NCI-H1048 (cell line): ENCODE data around the gene MRPL4.

ENCODE experiments used
- DNase-seq: peaks from one replicate; lab custom pipeline; 2025; lab: John Stamatoyannopoulos, UW

MRPL4 gene

DNA sequence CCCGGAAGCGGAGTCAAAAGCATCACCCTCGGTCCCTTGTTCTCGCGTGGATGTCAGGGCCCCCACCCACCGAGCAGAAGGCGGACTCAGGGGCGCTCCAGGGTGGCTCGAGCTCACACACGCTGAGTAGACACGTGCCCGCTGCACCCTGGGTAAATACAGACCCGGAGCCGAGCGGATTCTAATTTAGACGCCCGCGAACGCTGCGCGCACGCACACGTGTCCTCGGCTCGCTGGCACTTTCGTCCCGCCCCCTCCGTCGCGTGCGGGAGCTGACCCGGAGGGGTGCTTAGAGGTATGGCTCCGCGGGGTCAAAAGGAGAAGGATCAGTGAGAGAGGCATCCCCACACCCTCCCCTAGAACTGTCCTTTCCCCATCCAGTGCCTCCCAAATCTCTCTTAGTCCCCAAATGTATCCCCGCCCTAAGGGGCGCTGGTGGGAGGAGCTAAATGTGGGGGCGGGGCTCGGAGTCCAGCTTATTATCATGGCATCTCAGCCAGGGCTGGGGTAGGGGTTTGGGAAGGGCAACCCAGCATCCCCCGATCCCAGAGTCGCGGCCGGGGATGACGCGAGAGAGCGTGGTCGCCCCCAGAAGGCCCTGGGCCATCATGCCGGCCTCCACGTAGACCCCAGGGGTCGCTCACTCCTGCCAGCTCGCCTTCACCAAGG, 37.3 kb downstream of the MRPL4 start:
- DNase-seq: peak; percentile 71

GRCh38 chr19:10289836-10290356, 37.9 kb downstream of the MRPL4 start, which contains the start of gene ICAM5:
TSS of gene ICAM5 (plus strand) at chr19:10289952. CDS start at chr19:10290044, 92 bp downstream.
- no peak for DNase-seq

DNA sequence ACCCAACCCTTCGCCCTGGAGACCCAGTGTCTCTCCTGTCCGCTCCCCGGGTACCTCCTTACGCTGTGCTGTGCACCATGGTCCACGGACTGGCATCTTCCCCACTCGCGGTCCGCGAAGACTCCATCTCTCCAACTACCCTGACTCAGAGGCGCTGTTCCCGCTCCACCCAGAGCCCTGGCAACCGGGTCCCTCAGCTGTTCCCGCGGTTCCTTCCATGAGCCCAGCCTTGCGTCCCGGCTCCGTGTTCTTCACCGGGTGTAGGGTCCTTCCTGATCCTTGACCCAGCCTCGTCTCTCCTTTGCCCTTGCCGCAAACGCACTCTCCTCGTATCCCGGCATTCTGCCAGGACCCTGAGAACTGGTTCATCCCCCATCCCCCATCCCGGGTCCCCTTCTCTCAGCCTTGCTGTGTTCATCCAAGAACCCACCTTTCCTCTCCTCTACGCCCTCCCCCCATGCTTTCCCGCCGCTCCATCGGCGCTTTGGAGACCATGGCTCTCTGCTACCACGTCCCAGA, 38.4 kb downstream of the MRPL4 start:
- no peak for DNase-seq

- DNase-seq: no peak
These were observed 39.0 kb downstream of the MRPL4 start for GRCh38 chr19:10290876-10291553.

DNA sequence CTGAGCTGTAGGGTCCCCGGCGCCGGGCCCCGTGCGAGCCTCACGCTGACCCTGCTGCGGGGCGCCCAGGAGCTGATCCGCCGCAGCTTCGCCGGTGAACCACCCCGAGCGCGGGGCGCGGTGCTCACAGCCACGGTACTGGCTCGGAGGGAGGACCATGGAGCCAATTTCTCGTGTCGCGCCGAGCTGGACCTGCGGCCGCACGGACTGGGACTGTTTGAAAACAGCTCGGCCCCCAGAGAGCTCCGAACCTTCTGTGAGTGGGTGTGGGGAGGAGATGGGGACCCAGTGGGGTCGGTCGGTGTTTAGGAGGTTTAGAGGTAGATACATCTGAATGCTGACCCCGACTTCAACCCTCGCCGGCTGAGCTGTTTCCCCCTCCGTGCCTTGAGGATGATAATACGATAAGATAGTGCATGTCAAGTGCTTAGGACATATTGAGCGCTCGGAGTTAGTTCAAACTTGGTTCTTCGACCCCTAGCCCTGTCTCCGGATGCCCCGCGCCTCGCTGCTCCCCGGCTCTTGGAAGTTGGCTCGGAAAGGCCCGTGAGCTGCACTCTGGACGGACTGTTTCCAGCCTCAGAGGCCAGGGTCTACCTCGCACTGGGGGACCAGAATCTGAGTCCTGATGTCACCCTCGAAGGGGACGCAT, 39.7 kb downstream of the MRPL4 start:
- no peak for DNase-seq

DNA sequence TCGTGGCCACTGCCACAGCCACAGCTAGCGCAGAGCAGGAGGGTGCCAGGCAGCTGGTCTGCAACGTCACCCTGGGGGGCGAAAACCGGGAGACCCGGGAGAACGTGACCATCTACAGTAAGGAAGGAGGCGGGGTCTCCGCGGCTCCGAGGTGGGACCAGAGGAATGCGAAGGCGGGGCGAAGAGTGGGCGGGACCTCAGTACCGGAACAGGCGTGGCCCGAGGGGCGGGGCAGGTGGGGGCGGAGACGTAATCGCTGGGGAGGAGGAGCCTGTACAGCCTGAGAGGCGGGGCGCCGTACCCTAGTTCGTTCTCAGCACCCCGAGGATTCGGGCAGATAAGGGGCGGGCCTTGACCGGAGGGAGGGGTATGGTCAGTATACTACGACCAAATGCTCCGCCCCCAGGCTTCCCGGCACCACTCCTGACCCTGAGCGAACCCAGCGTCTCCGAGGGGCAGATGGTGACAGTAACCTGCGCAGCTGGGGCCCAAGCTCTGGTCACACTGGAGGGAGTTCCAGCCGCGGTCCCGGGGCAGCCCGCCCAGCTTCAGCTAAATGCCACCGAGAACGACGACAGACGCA, 40.3 kb downstream of the MRPL4 start:
- DNase-seq: peak; percentile 46

GRCh38 chr19:10292789-10293636, 41.0 kb downstream of the MRPL4 start:
- DNase-seq: no peak

DNA sequence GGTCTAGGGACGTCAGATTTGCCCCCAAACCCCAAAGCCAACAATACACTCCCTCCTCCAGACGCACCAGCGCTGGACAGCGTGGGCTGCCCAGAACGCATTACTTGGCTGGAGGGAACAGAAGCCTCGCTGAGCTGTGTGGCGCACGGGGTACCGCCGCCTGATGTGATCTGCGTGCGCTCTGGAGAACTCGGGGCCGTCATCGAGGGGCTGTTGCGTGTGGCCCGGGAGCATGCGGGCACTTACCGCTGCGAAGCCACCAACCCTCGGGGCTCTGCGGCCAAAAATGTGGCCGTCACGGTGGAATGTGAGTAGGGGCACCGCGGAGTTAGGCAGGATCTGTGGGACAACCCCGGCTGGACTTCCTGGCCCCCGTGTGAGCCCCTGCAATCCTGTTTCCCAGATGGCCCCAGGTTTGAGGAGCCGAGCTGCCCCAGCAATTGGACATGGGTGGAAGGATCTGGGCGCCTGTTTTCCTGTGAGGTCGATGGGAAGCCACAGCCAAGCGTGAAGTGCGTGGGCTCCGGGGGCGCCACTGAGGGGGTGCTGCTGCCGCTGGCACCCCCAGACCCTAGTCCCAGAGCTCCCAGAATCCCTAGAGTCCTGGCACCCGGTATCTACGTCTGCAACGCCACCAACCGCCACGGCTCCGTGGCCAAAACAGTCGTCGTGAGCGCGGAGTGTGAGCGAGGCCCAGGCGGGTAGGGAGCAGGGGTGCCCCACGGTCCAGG, 41.8 kb downstream of the MRPL4 start:
- no peak for DNase-seq

DNA sequence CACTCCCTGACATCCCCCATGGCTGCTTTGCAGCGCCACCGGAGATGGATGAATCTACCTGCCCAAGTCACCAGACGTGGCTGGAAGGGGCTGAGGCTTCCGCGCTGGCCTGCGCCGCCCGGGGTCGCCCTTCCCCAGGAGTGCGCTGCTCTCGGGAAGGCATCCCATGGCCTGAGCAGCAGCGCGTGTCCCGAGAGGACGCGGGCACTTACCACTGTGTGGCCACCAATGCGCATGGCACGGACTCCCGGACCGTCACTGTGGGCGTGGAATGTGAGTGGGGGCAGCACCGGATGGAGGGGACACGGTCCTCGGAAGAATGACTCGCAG, 42.3 kb downstream of the MRPL4 start:
- DNase-seq: no peak

DNA sequence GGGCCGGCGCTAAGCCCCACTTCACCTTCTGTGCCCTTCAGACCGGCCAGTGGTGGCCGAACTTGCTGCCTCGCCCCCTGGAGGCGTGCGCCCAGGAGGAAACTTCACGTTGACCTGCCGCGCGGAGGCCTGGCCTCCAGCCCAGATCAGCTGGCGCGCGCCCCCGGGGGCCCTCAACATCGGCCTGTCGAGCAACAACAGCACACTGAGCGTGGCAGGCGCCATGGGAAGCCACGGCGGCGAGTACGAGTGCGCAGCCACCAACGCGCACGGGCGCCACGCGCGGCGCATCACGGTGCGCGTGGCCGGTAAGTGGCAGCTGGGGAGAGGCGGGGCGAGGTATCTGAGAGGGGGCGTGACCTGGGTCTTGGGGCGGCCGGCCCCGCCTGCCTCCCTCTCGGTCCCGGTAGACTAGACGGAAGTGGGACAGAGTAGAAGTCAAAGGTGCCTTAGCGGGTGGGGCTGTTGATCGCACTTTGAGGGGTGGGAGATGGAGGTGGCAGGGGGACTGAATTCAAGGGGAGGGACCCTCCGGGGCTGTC, 43.4 kb downstream of the MRPL4 start:
- DNase-seq: no peak

- no peak for DNase-seq
These were observed 44.0 kb downstream of the MRPL4 start for GRCh38 chr19:10295847-10296591.

DNA sequence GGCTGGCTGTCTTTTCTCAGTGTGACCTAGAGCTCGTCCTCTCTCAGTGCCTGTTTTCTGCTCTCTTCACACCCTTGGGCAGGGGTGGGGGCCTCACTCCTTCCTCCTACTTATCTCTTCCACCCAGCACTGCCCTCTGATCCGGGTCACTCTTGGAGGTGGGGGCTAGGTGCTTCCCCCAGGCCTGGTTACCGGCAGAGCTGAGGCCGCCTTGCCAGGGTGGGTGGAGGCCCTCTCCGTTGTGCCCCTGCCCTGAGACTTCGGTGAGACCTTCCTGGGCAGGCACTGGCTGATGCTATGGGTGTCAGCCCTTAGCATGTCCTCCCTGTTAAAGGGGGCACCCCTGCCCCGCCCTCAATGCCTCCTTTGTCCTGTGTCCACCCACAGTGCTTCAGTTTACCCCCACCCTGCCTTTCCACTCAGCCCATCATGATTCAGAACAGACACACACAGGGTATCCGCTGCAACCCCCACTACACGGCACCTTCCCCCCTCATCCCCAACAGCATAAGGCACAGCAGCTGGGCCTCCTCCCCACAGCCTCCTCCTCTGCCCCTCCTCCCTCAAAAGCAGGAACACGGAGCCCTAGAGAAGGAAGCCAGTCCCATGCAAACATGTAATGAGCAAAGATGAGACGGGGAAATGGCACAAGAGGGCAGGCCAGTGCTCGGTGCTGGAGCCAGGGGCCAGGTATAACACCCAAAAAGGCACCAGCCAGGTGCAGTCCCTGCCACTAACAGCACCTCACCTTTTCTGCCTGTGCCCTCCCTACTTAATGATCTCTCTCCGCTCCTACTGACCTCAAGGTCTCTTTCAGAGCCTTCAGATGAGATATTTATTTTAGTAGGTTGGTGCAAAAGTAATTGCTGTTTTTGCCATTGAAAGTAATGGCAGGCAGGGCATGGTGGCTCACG, 47.8 kb downstream of the MRPL4 start:
- no peak for DNase-seq

GRCh38 chr19:10305139-10305806, 53.3 kb downstream of the MRPL4 start:
- DNase-seq: no peak

DNA sequence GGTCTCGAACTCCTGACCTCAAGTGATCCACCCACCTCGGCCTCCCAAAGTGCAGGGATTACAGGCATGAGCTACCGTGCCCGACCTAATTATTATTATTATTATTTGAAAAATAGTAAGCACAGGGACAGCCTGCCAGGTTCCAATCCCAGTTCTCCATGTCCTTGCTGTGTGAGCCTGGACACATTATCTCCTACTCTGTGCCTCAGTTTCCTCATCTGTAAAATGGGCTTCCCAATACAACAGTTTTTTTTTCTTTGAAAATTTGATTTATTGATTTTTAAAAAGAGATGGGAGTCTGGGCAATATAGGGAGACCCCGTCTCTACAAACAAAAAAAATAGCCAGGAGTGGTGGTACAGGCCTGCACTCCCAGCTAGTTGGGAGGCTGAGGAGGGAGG, 54.3 kb downstream of the MRPL4 start:
- DNase-seq: no peak

DNA sequence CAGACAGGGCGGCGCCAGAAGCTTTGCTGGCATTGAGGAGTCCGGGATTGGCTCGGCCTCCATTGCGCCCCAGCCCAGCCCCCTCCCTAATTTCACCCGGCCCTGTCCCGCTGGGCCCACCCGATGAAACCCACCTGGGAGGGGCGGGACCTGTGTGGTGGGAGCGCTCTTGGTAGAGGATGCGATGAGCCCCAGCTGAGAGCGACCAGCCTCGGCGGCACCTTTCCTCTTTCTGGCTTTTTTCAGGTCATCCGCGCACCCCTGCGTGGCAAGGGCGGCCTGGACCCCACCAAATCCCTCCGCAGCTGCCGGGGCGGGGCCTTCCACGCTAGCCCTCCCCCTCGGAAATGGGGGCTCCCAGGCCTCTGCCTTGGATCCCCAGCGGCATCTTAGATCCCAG, 57.4 kb downstream of the MRPL4 start, which contains the start of gene ZGLP1:
Gene ZGLP1 (minus strand): TSS at position 393 of the 400 bp plus-strand sequence.
- no peak for DNase-seq
